SH-SY5Y (cell line): ENCODE data around the gene C8A.

Experiments used
- GATA2 ChIP-seq: IDR thresholded peaks from 2 replicates; pipeline ENCODE4 v1.6.1; 2011; ENCODE audit warnings: mild to moderate bottlenecking, low read depth, low read length
- GATA3 ChIP-seq: IDR thresholded peaks from 2 replicates; pipeline ENCODE4 v1.6.1; 2011; ENCODE audit warnings: low read depth, mild to moderate bottlenecking, low read length, moderate library complexity

GRCh38 chr1:56849750-56850149 lies 4.8 kb upstream of the C8A start:
- TF ChIP-seq GATA2 (no peak), GATA3 (no peak)
